Panc1 (cell line): ENCODE data around the gene VASN. TPM values are rescaled to one million over a fixed set of nuclear protein-coding genes. Genes with fewer than 3 reads are reported as not detected.

ENCODE experiments used
- ATAC-seq: fragments of 200-7000 bp; cut with Tn5 transposase; 2 replicates; pipeline ENCODE4 v1.9.1; 2020; ENCODE audit warnings: mild to moderate bottlenecking, moderate library complexity
- BruUV-seq: library from RNA; stranded (reverse); fragments of 400-500 nt; replicated peaks from 2 replicates; lab custom pipeline; 2021; lab: Mats Ljungman, UMichigan
- CTCF ChIA-PET: fragments of 300-600 bp; sonication (Branson Sonifier 250); formaldehyde crosslinking; loops from one replicate; lab custom pipeline; 2022; ENCODE audit warnings: antibody characterized with exemption; lab: Charles Lee
- POLR2A ChIA-PET: fragments of 300-600 bp; sonication (Branson Sonifier 250); formaldehyde crosslinking; loops from one replicate; lab custom pipeline; 2022; ENCODE audit warnings: antibody characterized with exemption; lab: Charles Lee
- DNase-seq: peaks from one replicate; pipeline ENCODE4 v3.0.0-alpha.2; 2010; ENCODE audit warnings: low read depth, low spot score
- H3K27ac ChIP-seq: 2 replicates; pipeline ENCODE4 v1.5.1; 2011; ENCODE audit warnings: mild to moderate bottlenecking, low read length, inconsistent platforms
- H3K27me3 ChIP-seq: fragments of 200-500 bp; sonication (Bioruptor generic); 2 replicates; pipeline ENCODE4 v1.6.0; 2014; ENCODE audit warnings: low read length, inconsistent platforms; ENCODE audit not compliant: control insufficient read depth, insufficient read depth
- H3K36me3 ChIP-seq: fragments of 200-500 bp; sonication (Bioruptor generic); 2 replicates; pipeline ENCODE4 v1.5.1; 2014; ENCODE audit warnings: inconsistent platforms, mild to moderate bottlenecking, low read length, moderate library complexity; ENCODE audit not compliant: control insufficient read depth, insufficient read depth
- H3K4me1 ChIP-seq: 2 replicates; pipeline ENCODE4 v1.5.1; 2011; ENCODE audit warnings: inconsistent platforms, mild to moderate bottlenecking, low read length, moderate library complexity; ENCODE audit not compliant: control insufficient read depth, insufficient read depth
- H3K4me3 ChIP-seq, 2 experiments: 2 replicates each; pipeline ENCODE4 v1.5.1; 2011 to 2012; ENCODE audit warnings: low read depth in 2 of 2, low read length in 2 of 2, mild to moderate bottlenecking in 2 of 2, inconsistent platforms in 1 of 2, moderate library complexity in 1 of 2
- H3K9me3 ChIP-seq: fragments of 200-500 bp; sonication (Bioruptor generic); 2 replicates; pipeline ENCODE4 v1.5.1; 2014; ENCODE audit warnings: low read depth, mild to moderate bottlenecking, inconsistent platforms, low read length, moderate library complexity; ENCODE audit not compliant: control insufficient read depth, insufficient read depth
- POLR2AphosphoS5 ChIP-seq: IDR thresholded peaks from 2 replicates; pipeline ENCODE4 v1.6.1; 2012; ENCODE audit warnings: mild to moderate bottlenecking, low read depth, low read length, moderate library complexity
- REST ChIP-seq, 2 experiments: IDR thresholded peaks; 2 replicates each; pipeline ENCODE4 v1.6.1; 2011 to 2012; ENCODE audit warnings: low read depth in 2 of 2, control low read depth in 1 of 2, low read length in 1 of 2, mild to moderate bottlenecking in 1 of 2, moderate library complexity in 1 of 2; ENCODE audit not compliant: insufficient read depth in 1 of 2
- SIN3A ChIP-seq: IDR thresholded peaks from 2 replicates; pipeline ENCODE4 v1.6.1; 2012; ENCODE audit warnings: low read depth, mild to moderate bottlenecking, low read length, moderate library complexity, borderline replicate concordance; ENCODE audit not compliant: insufficient read depth
- TCF7L2 ChIP-seq: IDR thresholded peaks from 2 replicates; pipeline ENCODE4 v1.6.1; 2011; ENCODE audit warnings: mild to moderate bottlenecking, low read depth, low read length, inconsistent platforms
- in situ Hi-C: cut with HindIII; loops from 2 replicates; pipeline ENCODE4 v1.10.0; 2016; ENCODE audit warnings: low sequenced_read_pairs, low pct_unique_long_range_greater_than_20kb
- intact Hi-C: fragments of 100-400 bp; cut with micrococcal nuclease; formaldehyde crosslinking; loops from one replicate; pipeline ENCODE4 v1.10.0; 2022; ENCODE audit not compliant: unreplicated experiment
- total RNA-seq: library from RNA; stranded (reverse); gene quantifications from one replicate; pipeline ENCODE4 v1.2.1, GENCODE V29; 2021; ENCODE audit not compliant: unreplicated experiment
- TF ChIP-seq, protein P1 (sequence below): fragments of 450-650 bp; IDR thresholded peaks from 2 replicates; pipeline ENCODE4 v1.5.1; 2017; ENCODE audit warnings: mild to moderate bottlenecking

Gene VASN
- total RNA-seq, 1 experiment from 2014 or later = 33.5 TPM

DNA sequence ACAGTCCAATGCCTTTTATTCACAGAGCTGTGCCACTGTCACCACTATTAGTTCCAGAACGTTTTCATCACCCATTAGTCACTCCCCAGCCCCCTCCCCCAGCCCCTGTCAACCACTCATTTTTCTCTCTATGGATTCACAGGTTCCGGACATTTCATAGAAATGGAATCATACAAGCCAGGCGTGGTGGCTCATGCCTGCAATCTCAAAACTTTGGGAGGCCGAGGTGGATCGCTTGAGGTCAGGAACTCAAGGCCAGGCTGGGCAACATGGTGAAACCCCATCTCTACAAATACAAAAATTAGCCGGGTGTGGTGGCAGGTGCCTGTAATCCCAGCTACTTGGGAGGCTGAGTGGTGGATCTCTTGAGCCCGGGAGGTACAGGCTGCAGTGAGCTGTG is 19.8 kb upstream of the VASN start:
- ChIA-PET POLR2A (no interaction called here), CTCF (interaction anchor here (2.8 kb wide), 1 partner anchor 51 kb away, joined by 15 read pairs; no protein-coding TSS in a partner anchor)
- no peak for DNase-seq
- in situ Hi-C loops = no loop called here
- Histone ChIP-seq H3K4me1 (peaks cover 27% of the 10 kb centered on the region), H3K4me3 (no peak overlapping the region), H3K27me3 (no peaks in the 10 kb centered on the region), H3K36me3 (no peaks in the 10 kb centered on the region), H3K9me3 (no peaks in the 10 kb centered on the region), H3K27ac (peak overlapping the region; percentile 79)
- no peak for TF ChIP-seq SIN3A
- TF ChIP-seq, protein P1, sequence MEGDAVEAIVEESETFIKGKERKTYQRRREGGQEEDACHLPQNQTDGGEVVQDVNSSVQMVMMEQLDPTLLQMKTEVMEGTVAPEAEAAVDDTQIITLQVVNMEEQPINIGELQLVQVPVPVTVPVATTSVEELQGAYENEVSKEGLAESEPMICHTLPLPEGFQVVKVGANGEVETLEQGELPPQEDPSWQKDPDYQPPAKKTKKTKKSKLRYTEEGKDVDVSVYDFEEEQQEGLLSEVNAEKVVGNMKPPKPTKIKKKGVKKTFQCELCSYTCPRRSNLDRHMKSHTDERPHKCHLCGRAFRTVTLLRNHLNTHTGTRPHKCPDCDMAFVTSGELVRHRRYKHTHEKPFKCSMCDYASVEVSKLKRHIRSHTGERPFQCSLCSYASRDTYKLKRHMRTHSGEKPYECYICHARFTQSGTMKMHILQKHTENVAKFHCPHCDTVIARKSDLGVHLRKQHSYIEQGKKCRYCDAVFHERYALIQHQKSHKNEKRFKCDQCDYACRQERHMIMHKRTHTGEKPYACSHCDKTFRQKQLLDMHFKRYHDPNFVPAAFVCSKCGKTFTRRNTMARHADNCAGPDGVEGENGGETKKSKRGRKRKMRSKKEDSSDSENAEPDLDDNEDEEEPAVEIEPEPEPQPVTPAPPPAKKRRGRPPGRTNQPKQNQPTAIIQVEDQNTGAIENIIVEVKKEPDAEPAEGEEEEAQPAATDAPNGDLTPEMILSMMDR = no peak
- no peak for TF ChIP-seq TCF7L2
- TF ChIP-seq REST (IDR thresholded peaks at IDR 0.05; ENCODE audit: insufficient read depth in 1 of 2, low read depth in 2 of 2, low read length in 1 of 2) = no peak
- TF ChIP-seq POLR2AphosphoS5 = no peak
- intact Hi-C loops = no loop called here
- no peak for ATAC-seq
- BruUV-seq = no TSS peak

GRCh38 chr16:4352843-4353242 is 18.8 kb upstream of the VASN start:
- no peak overlapping the region for H3K4me3 ChIP-seq
- peaks cover 20% of the 10 kb centered on the region for H3K4me1 ChIP-seq
- ChIA-PET CTCF (no interaction called here), POLR2A (no interaction called here)
- in situ Hi-C loops = no loop called here
- no peaks in the 10 kb centered on the region for H3K36me3 ChIP-seq
- TF ChIP-seq TCF7L2 = no peak
- no peak for TF ChIP-seq REST (IDR thresholded peaks at IDR 0.05; ENCODE audit: insufficient read depth in 1 of 2, low read depth in 2 of 2, low read length in 1 of 2)
- no peak for TF ChIP-seq POLR2AphosphoS5
- TF ChIP-seq SIN3A = no peak
- TF ChIP-seq, protein P1 = no peak
- DNase-seq = no peak
- intact Hi-C loops = no loop called here
- BruUV-seq = no TSS peak
- H3K27ac ChIP-seq = no peak overlapping the region
- no peak for ATAC-seq
- no peaks in the 10 kb centered on the region for H3K9me3 ChIP-seq
- H3K27me3 ChIP-seq = no peaks in the 10 kb centered on the region
